ENCODE data around the gene GLS. TPM values are rescaled to one million over a fixed set of nuclear protein-coding genes. Genes with fewer than 3 reads are reported as not detected.

GLS gene
- total RNA-seq, 2 donors from 2014 or later: 50.5 to 72.3 TPM

- H3K9me3 ChIP-seq: no peaks in the 10 kb centered on the region
- no peaks in the 10 kb centered on the region for H3K27me3 ChIP-seq
- H3K36me3 ChIP-seq: no peaks in the 10 kb centered on the region
- H3K9ac ChIP-seq (ENCODE audit: low read depth in 2 of 2, low read length in 2 of 2): no peak overlapping the region
- no peak for DNase-seq
- no peak for TF ChIP-seq CTCF (IDR thresholded peaks at IDR 0.05)
- no peak overlapping the region for H3K27ac ChIP-seq
- no peak overlapping the region for H3K4me3 ChIP-seq
- no peaks in the 10 kb centered on the region for H3K4me1 ChIP-seq
- intact Hi-C loops (cut with DNase I): no loop called here
Observed at GRCh38 chr2:190889175-190889943, 8.7 kb downstream of the GLS start.

DNA sequence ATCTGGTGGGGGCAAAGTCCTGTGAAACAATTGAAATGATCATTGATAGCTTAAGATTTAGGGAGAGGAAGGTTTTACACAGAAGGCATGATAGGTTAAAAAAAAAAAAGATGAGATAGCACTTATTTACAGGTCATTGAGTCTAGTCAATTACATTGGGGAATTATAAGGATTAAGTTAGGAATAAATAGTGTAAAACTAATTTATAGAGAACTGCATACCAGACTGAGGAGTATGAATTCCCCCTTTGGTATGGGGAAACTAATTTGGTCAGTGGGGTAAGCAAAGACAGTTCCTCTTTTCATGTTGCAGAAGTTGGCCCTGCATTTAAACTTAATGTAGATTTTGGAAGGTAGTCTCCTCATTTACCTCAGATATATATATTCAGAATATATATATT, 10.8 kb downstream of the GLS start:
- no peak overlapping the region for H3K4me3 ChIP-seq
- H3K4me1 ChIP-seq: no peaks in the 10 kb centered on the region
- TF ChIP-seq CTCF (IDR thresholded peaks at IDR 0.05): no peak
- no peak overlapping the region for H3K27ac ChIP-seq
- no peaks in the 10 kb centered on the region for H3K27me3 ChIP-seq
- no peak for DNase-seq
- intact Hi-C loops (cut with DNase I): no loop called here
- H3K36me3 ChIP-seq: no peaks in the 10 kb centered on the region
- H3K9me3 ChIP-seq: no peaks in the 10 kb centered on the region
- no peak overlapping the region for H3K9ac ChIP-seq (ENCODE audit: low read depth in 2 of 2, low read length in 2 of 2)

DNA sequence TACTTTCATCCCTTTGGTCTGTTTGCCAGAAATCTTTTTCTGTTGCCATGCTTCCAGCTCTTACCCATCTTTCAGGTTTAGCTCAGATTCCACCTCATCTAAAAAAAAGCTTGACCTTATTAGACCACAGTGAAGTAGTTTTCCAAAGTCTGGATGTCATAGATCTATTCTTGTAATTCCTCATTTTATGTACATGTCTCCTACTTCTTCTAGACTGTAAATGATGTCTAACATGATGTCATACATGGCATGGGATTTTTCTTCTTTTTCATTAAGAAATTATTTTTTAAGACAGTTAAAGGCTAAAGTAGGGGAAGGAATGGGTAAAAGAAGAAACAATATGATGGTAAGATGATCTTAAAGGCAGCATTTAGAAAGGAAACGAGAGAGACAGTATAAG, 11.3 kb downstream of the GLS start:
- Histone ChIP-seq H3K27me3 (no peaks in the 10 kb centered on the region), H3K4me1 (no peaks in the 10 kb centered on the region), H3K4me3 (no peak overlapping the region), H3K9ac (ENCODE audit: low read depth in 2 of 2, low read length in 2 of 2) (no peak overlapping the region), H3K27ac (no peak overlapping the region), H3K9me3 (no peaks in the 10 kb centered on the region), H3K36me3 (no peaks in the 10 kb centered on the region)
- no peak for DNase-seq
- intact Hi-C loops (cut with DNase I): no loop called here
- TF ChIP-seq CTCF (IDR thresholded peaks at IDR 0.05): no peak

- Histone ChIP-seq H3K36me3 (no peaks in the 10 kb centered on the region), H3K27ac (no peak overlapping the region), H3K27me3 (no peaks in the 10 kb centered on the region), H3K9ac (ENCODE audit: low read depth in 2 of 2, low read length in 2 of 2) (no peak overlapping the region), H3K9me3 (no peaks in the 10 kb centered on the region), H3K4me1 (no peaks in the 10 kb centered on the region), H3K4me3 (no peak overlapping the region)
- no peak for DNase-seq
- intact Hi-C loops (cut with DNase I): no loop called here
- no peak for TF ChIP-seq CTCF (IDR thresholded peaks at IDR 0.05)
Observed at GRCh38 chr2:190893157-190893556, 12.5 kb downstream of the GLS start.

DNA sequence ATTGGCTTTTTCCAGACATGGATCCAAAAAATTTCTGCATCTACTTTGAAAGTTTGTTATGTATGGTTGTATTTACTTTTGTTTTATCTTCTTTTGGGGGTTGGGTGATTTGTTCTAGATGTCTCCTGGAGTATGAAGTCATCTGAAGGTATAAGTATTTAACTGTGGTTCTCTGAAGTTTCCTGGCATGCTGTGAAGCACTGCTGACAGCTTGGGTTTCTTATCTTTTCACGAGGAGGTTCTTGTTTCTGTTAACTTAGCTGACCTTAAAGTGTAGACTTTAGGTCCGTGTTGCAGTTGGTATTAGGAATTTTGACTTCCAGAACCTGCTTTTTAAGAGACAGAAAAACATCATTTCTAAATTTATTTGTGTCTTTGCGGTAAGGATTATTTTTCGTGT, 15.9 kb downstream of the GLS start:
- no peak for TF ChIP-seq CTCF (IDR thresholded peaks at IDR 0.05)
- DNase-seq: no peak
- Histone ChIP-seq H3K27me3 (no peaks in the 10 kb centered on the region), H3K9me3 (no peaks in the 10 kb centered on the region), H3K36me3 (no peaks in the 10 kb centered on the region), H3K9ac (ENCODE audit: low read depth in 2 of 2, low read length in 2 of 2) (no peak overlapping the region), H3K4me1 (no peaks in the 10 kb centered on the region), H3K4me3 (no peak overlapping the region), H3K27ac (no peak overlapping the region)
- intact Hi-C loops (cut with DNase I): no loop called here
